ENCODE data around the gene HNRNPM.

Gene HNRNPM

GRCh38 chr19:8526345-8527091, 81.7 kb downstream of the HNRNPM start:
- peak overlapping the region; percentile 54; the same call in 1 of the 2 replicates for H3K27ac ChIP-seq (ENCODE audit: low read length)
- peak overlapping the region; percentile 30; the same call in 1 of the 2 replicates for H3K9ac ChIP-seq (ENCODE audit: low read length)
- no peaks in the 10 kb centered on the region for H3K36me3 ChIP-seq (replicated peaks; ENCODE audit: insufficient read depth, low read length)
- no peaks in the 10 kb centered on the region for H4K20me1 ChIP-seq (ENCODE audit: insufficient read depth, low read length)
- no peaks in the 10 kb centered on the region for H3K9me2 ChIP-seq (replicated peaks; ENCODE audit: insufficient read depth, low read length)
- H3K4me3 ChIP-seq (ENCODE audit: low read length): peak overlapping the region; percentile 69
- H3K9me3 ChIP-seq (replicated peaks; ENCODE audit: insufficient read depth, low read length): no peaks in the 10 kb centered on the region; the same call in 1 of the 2 replicates
- no peaks in the 10 kb centered on the region for H3K79me2 ChIP-seq (ENCODE audit: low read length)
- peak overlapping the region; percentile 72 for H3K4me2 ChIP-seq (ENCODE audit: low read depth, low read length)
- no peaks in the 10 kb centered on the region for H3K4me1 ChIP-seq (ENCODE audit: low read length)
- TF ChIP-seq EZH2phosphoT487 (IDR thresholded peaks at IDR 0.05; ENCODE audit: low read length) (no peak), CTCF (IDR thresholded peaks at IDR 0.05; ENCODE audit: low read length) (no peak), EZH2 (optimal IDR thresholded peaks at IDR 0.05; ENCODE audit: low read depth, low read length) (no peak)
- peaks cover 64% of the 10 kb centered on the region for H3K27me3 ChIP-seq (replicated peaks; ENCODE audit: insufficient read depth, low read length)
- no peaks in the 10 kb centered on the region for H3F3A ChIP-seq (ENCODE audit: insufficient read depth, low read length)
- H2AFZ ChIP-seq (ENCODE audit: low read length): peak overlapping the region; percentile 89
- DNase-seq: peak; percentile 73

DNA sequence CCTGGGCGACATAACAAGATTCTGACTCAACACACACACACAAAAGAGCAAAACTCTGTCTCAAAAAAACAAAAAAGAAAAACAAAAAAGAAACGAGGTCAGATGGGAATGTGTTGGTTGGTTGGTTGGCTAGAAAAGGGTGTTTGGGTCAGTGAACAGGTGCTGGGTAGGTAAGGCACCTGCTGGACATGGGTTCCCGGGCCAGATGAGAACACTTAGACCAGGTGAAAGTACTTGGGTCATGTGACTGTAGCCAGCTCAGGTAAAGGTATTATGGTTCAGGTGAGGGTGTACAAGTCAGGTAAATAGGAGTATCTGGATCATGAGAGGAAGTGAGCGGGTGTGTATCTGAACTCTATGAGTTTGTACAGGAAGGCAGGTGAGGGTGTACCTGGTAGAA, 83.7 kb downstream of the HNRNPM start:
- H3K4me2 ChIP-seq (ENCODE audit: low read depth, low read length): no peak overlapping the region
- no peak for TF ChIP-seq EZH2 (optimal IDR thresholded peaks at IDR 0.05; ENCODE audit: low read depth, low read length)
- TF ChIP-seq CTCF (IDR thresholded peaks at IDR 0.05; ENCODE audit: low read length): no peak
- TF ChIP-seq EZH2phosphoT487 (IDR thresholded peaks at IDR 0.05; ENCODE audit: low read length): no peak
- no peaks in the 10 kb centered on the region for H3K79me2 ChIP-seq (ENCODE audit: low read length)
- no peaks in the 10 kb centered on the region for H3K9me2 ChIP-seq (replicated peaks; ENCODE audit: insufficient read depth, low read length)
- no peaks in the 10 kb centered on the region for H3K36me3 ChIP-seq (replicated peaks; ENCODE audit: insufficient read depth, low read length)
- H3K9ac ChIP-seq (ENCODE audit: low read length): no peak overlapping the region
- no peaks in the 10 kb centered on the region for H4K20me1 ChIP-seq (ENCODE audit: insufficient read depth, low read length)
- no peak overlapping the region for H3K4me3 ChIP-seq (ENCODE audit: low read length)
- no peak overlapping the region for H2AFZ ChIP-seq (ENCODE audit: low read length)
- no peaks in the 10 kb centered on the region for H3K4me1 ChIP-seq (ENCODE audit: low read length)
- no peaks in the 10 kb centered on the region for H3F3A ChIP-seq (ENCODE audit: insufficient read depth, low read length)
- no peak overlapping the region for H3K27ac ChIP-seq (ENCODE audit: low read length)
- no peaks in the 10 kb centered on the region; the same call in 1 of the 2 replicates for H3K9me3 ChIP-seq (replicated peaks; ENCODE audit: insufficient read depth, low read length)
- peaks cover 71% of the 10 kb centered on the region for H3K27me3 ChIP-seq (replicated peaks; ENCODE audit: insufficient read depth, low read length)
- no peak for DNase-seq

- Histone ChIP-seq H3K36me3 (replicated peaks; ENCODE audit: insufficient read depth, low read length) (no peaks in the 10 kb centered on the region), H3K27me3 (replicated peaks; ENCODE audit: insufficient read depth, low read length) (peaks cover 78% of the 10 kb centered on the region), H4K20me1 (ENCODE audit: insufficient read depth, low read length) (no peaks in the 10 kb centered on the region), H3K79me2 (ENCODE audit: low read length) (no peaks in the 10 kb centered on the region), H3K4me2 (ENCODE audit: low read depth, low read length) (no peak overlapping the region), H3K9me3 (replicated peaks; ENCODE audit: insufficient read depth, low read length) (no peaks in the 10 kb centered on the region; the same call in 1 of the 2 replicates), H2AFZ (ENCODE audit: low read length) (no peak overlapping the region), H3K9ac (ENCODE audit: low read length) (no peak overlapping the region), H3F3A (ENCODE audit: insufficient read depth, low read length) (no peaks in the 10 kb centered on the region), H3K27ac (ENCODE audit: low read length) (no peak overlapping the region), H3K4me3 (ENCODE audit: low read length) (no peak overlapping the region), H3K9me2 (replicated peaks; ENCODE audit: insufficient read depth, low read length) (no peaks in the 10 kb centered on the region), H3K4me1 (ENCODE audit: low read length) (no peaks in the 10 kb centered on the region)
- TF ChIP-seq EZH2phosphoT487 (IDR thresholded peaks at IDR 0.05; ENCODE audit: low read length) (no peak), EZH2 (optimal IDR thresholded peaks at IDR 0.05; ENCODE audit: low read depth, low read length) (no peak), CTCF (IDR thresholded peaks at IDR 0.05; ENCODE audit: low read length) (no peak)
- no peak for DNase-seq
Measured at GRCh38 chr19:8529369-8530006, 84.7 kb downstream of the HNRNPM start.
